Epithelial cell of proximal tubule (primary cell): Measurements from ENCODE around the gene FXYD1. TPM values are rescaled to one million over a fixed set of nuclear protein-coding genes. Genes with fewer than 3 reads are reported as not detected.

ENCODE experiments used
- DNase-seq: peaks from one replicate; pipeline ENCODE4 v3.0.0-alpha.2; 2011; ENCODE audit warnings: low read depth
- H3K4me3 ChIP-seq: 2 replicates; pipeline ENCODE4 v1.5.1; 2011; ENCODE audit warnings: low read depth, mild to moderate bottlenecking, low read length
- CTCF ChIP-seq: conservative IDR thresholded peaks from 2 replicates; pipeline ENCODE4 v1.5.1; 2012; ENCODE audit warnings: low read depth, mild to moderate bottlenecking, low read length
- total RNA-seq: library from RNA; depleted of rRNA; stranded (reverse); fragments of >200 nt; gene quantifications from 2 replicates; pipeline ENCODE4 v1.2.3, GENCODE V29; 2015

Gene FXYD1
- total RNA-seq, 1 donor from 2014 or later: not detected

GRCh38 chr19:35116072-35116801 lies 22.4 kb upstream of the FXYD1 start:
- no peak for DNase-seq
- no peak for TF ChIP-seq CTCF
- H3K4me3 ChIP-seq: no peak overlapping the region

GRCh38 chr19:35117116-35117515 lies 21.5 kb upstream of the FXYD1 start:
- DNase-seq: no peak
- no peak for TF ChIP-seq CTCF
- H3K4me3 ChIP-seq: no peak overlapping the region

- no peak for TF ChIP-seq CTCF
- no peak overlapping the region for H3K4me3 ChIP-seq
Measured at GRCh38 chr19:35117799-35118198, 20.8 kb upstream of the FXYD1 start.

GRCh38 chr19:35118268-35119020 lies 20.2 kb upstream of the FXYD1 start:
- no peak overlapping the region for H3K4me3 ChIP-seq
- DNase-seq: no peak

More at GRCh38 chr19:35117799-35118198, 20.8 kb upstream of the FXYD1 start:
- DNase-seq: no peak

GRCh38 chr19:35119091-35119490 lies 19.5 kb upstream of the FXYD1 start:
- no peak overlapping the region for H3K4me3 ChIP-seq
- DNase-seq: no peak
- TF ChIP-seq CTCF: no peak

More at GRCh38 chr19:35118268-35119020, 20.2 kb upstream of the FXYD1 start:
- no peak for TF ChIP-seq CTCF

GRCh38 chr19:35119578-35120155 lies 19.0 kb upstream of the FXYD1 start:
- no peak for DNase-seq
- no peak overlapping the region for H3K4me3 ChIP-seq
- TF ChIP-seq CTCF: no peak
